ENCODE results near the gene DUOX2.
"Not testable (repeated sequence)": the region's sequence is repeated elsewhere in the genome, so short reads cannot be mapped to it uniquely, and the experiment has no call there.

DUOX2 gene

GRCh38 chr15:45050587-45050986, 63.4 kb downstream of the DUOX2 start:
- no peak overlapping the region for H3K4me3 ChIP-seq (replicated peaks; ENCODE audit: low read depth, low read length)
- no peak for DNase-seq (ENCODE audit: extremely low read depth, low read depth)
- TF ChIP-seq CTCF (IDR thresholded peaks at IDR 0.05; ENCODE audit: low read depth, low read length, missing control alignments): no peak

GRCh38 chr15:45048794-45049631, 65.0 kb downstream of the DUOX2 start:
- TF ChIP-seq CTCF (IDR thresholded peaks at IDR 0.05; ENCODE audit: low read depth, low read length, missing control alignments): no peak
- no peak for DNase-seq (ENCODE audit: extremely low read depth, low read depth)
- no peak overlapping the region for H3K4me3 ChIP-seq (replicated peaks; ENCODE audit: low read depth, low read length)

GRCh38 chr15:45048449-45048793, 65.6 kb downstream of the DUOX2 start:
- not testable (repeated sequence) for H3K4me3 ChIP-seq (replicated peaks; ENCODE audit: low read depth, low read length); DNase-seq (ENCODE audit: extremely low read depth, low read depth)

GRCh38 chr15:45044270-45044669, 69.7 kb downstream of the DUOX2 start:
- not testable (repeated sequence) for DNase-seq (ENCODE audit: extremely low read depth, low read depth); H3K4me3 ChIP-seq (replicated peaks; ENCODE audit: low read depth, low read length)

GRCh38 chr15:45042859-45043258, 71.1 kb downstream of the DUOX2 start:
- H3K4me3 ChIP-seq (replicated peaks; ENCODE audit: low read depth, low read length); DNase-seq (ENCODE audit: extremely low read depth, low read depth): not testable (repeated sequence)

Measured in HFF-Myc (cell line).